Ovary (tissue), 9 donors: Measurements from ENCODE around the gene OPCML. TPM values are rescaled to one million over a fixed set of nuclear protein-coding genes. Genes with fewer than 3 reads are reported as not detected.

Experiments used
- DNase-seq, 5 donors: peaks; one replicate each; pipeline ENCODE4 v3.0.0-alpha.2; 2019 to 2020
- H3K27ac ChIP-seq, 2 donors: fragments of 200-600 bp; one replicate each; pipeline versions ENCODE4 v1.5.1 to v1.8.0; 2019 to 2022
- H3K27me3 ChIP-seq: fragments of 200-600 bp; one replicate; pipeline ENCODE4 v1.8.0; 2022
- H3K36me3 ChIP-seq: fragments of 200-600 bp; sonication (generic); one replicate; pipeline ENCODE4 v1.5.1; 2019
- H3K4me1 ChIP-seq: one replicate; pipeline ENCODE4 v1.8.1; 2013; ENCODE audit warnings: mild to moderate bottlenecking, moderate library complexity; ENCODE audit not compliant: insufficient read depth
- H3K4me3 ChIP-seq: fragments of 200-600 bp; sonication (generic); one replicate; pipeline ENCODE4 v1.5.1; 2017
- H3K9me3 ChIP-seq, 2 donors: fragments of 200-600 bp in 1 of 2; sonication (generic) in 1 of 2; one replicate each; pipeline versions ENCODE4 v1.5.1 to v1.8.1; 2013 to 2019; ENCODE audit warnings: mild to moderate bottlenecking in 1 of 2, moderate library complexity in 1 of 2
- EP300 ChIP-seq: sonication (generic); formaldehyde crosslinking; IDR thresholded peaks from one replicate; pipeline ENCODE4 v1.6.1; 2017; ENCODE audit warnings: antibody characterized with exemption
- POLR2A ChIP-seq: fragments of 450-650 bp; IDR thresholded peaks from one replicate; pipeline ENCODE4 v1.6.1; 2017; ENCODE audit warnings: antibody characterized with exemption, mild to moderate bottlenecking, moderate library complexity
- WGBS, 3 donors: extraction: QIAGEN DNeasy Blood & Tissue Kit in 1 of 3; methylation state at CpG; one replicate each; pipeline versions ENCODE4 v1.1.5 to v1.1.7; 2013 to 2017; 5-methylcytosine and 5-hydroxymethylcytosine counted together
- intact Hi-C, 4 donors: fragments of 100-400 bp; cut with DNase I; formaldehyde crosslinking; loops; one replicate each; pipeline versions ENCODE4 v1.11.0 to v1.15.1; 2022 to 2023
- polyA plus RNA-seq, 2 donors: library from polyadenylated mRNA; stranded (reverse); fragments of 200-250 nt in 1 of 2; fragments of 350-450 nt in 1 of 2; fragmentation: Illumina TruSeq in 1 of 2; extraction: RNeasy Lipid Tissue Mini Kit (QIAGEN cat#74804) in 1 of 2; gene quantifications; one replicate each; pipeline ENCODE4 v1.2.3, GENCODE V29; 2013 to 2014
- total RNA-seq, 7 donors: library from RNA; depleted of rRNA in 2 of 7; stranded (reverse); fragments of >200 nt in 2 of 7; fragmentation: NEBNext Ultra II Directional in 3 of 7; extraction: Animal tissue kit (Norgen Biotek cat#: 25700) in 3 of 7; gene quantifications; one replicate each; pipeline versions ENCODE4 v1.1.0 to v1.2.4, GENCODE V29; 2016 to 2023
- TF ChIP-seq, protein P1 (sequence below), 3 donors: fragments of 450-650 bp in 2 of 3; fragments of 200-600 bp in 1 of 3; IDR thresholded peaks; one replicate each; pipeline versions ENCODE4 v1.5.1 to v1.8.0; 2016 to 2022; ENCODE audit warnings: antibody characterized with exemption in 3 of 3, mild to moderate bottlenecking in 1 of 3
- donor health status: DM: no; HTN: no; CAD: no; lungs with moderate emphysema.
- donor health status: DM: no; HTN: no; CAD: no.
- donor health status: Bipolar disorder and iron deficiency.
- donor health status: DM: yes; HTN: yes; CAD: no.
- donor health status: DM: no; HTN: no; CAD: no.
- donor health status: DM: yes; HTN: yes; CAD: no.

The OPCML gene
- total and polyA plus RNA-seq, 9 donors, result under 0.01 to 2.8 (median 0.32) TPM; not detected in 2

DNA sequence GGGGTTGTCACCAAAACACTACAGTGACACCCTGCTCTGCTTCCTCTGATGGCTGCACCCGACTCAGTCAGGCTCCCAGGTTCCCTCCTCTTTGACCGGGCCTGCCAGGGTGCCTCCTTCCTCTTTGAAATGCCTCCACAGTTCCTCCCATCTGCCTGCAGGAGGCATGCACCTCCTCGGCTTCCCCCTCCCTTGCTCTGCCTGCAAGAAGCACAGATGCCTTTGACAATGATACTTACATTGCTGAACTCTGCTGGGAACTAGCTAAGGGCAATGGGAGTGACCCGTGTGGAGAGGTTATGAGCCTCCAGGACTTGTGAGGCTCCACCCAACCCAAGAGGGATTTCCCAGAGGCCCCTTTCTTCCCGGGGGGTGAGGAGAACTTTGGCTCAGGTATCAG lies 674.1 kb downstream of the OPCML start:
- TF ChIP-seq EP300, result no peak
- no peak for TF ChIP-seq POLR2A
- TF ChIP-seq, protein P1, sequence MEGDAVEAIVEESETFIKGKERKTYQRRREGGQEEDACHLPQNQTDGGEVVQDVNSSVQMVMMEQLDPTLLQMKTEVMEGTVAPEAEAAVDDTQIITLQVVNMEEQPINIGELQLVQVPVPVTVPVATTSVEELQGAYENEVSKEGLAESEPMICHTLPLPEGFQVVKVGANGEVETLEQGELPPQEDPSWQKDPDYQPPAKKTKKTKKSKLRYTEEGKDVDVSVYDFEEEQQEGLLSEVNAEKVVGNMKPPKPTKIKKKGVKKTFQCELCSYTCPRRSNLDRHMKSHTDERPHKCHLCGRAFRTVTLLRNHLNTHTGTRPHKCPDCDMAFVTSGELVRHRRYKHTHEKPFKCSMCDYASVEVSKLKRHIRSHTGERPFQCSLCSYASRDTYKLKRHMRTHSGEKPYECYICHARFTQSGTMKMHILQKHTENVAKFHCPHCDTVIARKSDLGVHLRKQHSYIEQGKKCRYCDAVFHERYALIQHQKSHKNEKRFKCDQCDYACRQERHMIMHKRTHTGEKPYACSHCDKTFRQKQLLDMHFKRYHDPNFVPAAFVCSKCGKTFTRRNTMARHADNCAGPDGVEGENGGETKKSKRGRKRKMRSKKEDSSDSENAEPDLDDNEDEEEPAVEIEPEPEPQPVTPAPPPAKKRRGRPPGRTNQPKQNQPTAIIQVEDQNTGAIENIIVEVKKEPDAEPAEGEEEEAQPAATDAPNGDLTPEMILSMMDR (IDR thresholded peaks at IDR 0.05), result no peak
- Histone ChIP-seq H3K4me3 (no peak overlapping the region), H3K27ac (no peak overlapping the region), H3K27me3 (no peaks in the 10 kb centered on the region), H3K4me1 (no peaks in the 10 kb centered on the region), H3K9me3 (no peaks in the 10 kb centered on the region), H3K36me3 (no peaks in the 10 kb centered on the region)
- 9 to 21% (median 9%) methylated on average over 5 of the region's 5 CpGs for WGBS, 3 donors
- intact Hi-C loops, result loop anchor here in 2 of 4 donors (10.0 kb wide), 2 partner anchors 1567 to 1863 kb away; no protein-coding TSS in a partner anchor
- DNase-seq, result no peak

DNA sequence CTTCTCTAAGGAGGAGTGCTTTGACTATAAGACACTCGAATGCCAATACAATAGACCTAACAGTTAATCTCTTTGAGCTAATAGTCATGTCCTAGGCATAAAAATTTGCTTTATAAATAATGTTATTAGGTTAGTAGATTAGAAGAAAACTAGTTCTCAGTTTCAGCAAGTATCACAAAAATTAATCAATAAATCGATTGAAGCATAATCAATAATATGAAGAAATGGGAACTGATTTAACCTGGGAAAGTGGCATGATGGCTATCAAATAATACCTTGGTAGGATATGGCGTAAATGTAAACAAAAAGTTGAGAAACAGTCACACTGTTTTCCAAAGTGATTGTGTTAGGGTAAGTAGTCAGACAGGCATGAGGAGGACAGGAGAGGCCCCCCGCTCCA lies 676.3 kb downstream of the OPCML start:
- Histone ChIP-seq H3K27me3 (no peaks in the 10 kb centered on the region), H3K4me3 (no peak overlapping the region), H3K27ac (no peak overlapping the region), H3K9me3 (no peaks in the 10 kb centered on the region), H3K4me1 (no peaks in the 10 kb centered on the region), H3K36me3 (no peaks in the 10 kb centered on the region)
- 76 to 88% (median 87%) methylated on average over 4 of the region's 4 CpGs for WGBS, 3 donors
- intact Hi-C loops, result loop anchor here in 2 of 4 donors (10.0 kb wide), 2 partner anchors 1569 to 1861 kb away; no protein-coding TSS in a partner anchor
- no peak for TF ChIP-seq POLR2A
- DNase-seq, result no peak

DNA sequence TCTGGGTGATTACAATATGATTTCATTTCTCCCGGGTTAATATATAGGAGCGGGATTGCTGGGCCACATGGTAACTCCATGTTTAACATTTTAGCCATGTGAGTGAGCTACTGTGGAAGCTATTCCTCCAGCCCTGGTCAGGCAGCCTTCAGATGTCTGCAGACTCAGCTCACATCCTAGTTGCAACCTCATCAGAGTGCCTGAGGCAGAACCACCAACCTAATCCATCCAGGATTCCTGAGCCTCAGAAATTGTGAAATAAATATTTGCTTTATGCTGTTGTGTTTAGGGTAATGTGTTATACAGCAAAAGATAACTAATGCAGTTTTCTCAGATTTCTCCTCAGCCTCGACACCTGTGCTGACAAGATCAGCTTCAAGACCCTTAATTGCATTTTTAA lies 676.8 kb downstream of the OPCML start:
- WGBS, 3 donors, result 83 to 92% (median 91%) methylated on average over 3 of the region's 3 CpGs
- Histone ChIP-seq H3K27ac (no peak overlapping the region), H3K4me1 (no peaks in the 10 kb centered on the region), H3K9me3 (no peaks in the 10 kb centered on the region), H3K4me3 (no peak overlapping the region), H3K36me3 (no peaks in the 10 kb centered on the region), H3K27me3 (no peaks in the 10 kb centered on the region)
- TF ChIP-seq EP300 (no peak), POLR2A (no peak)
- TF ChIP-seq, protein P1 (IDR thresholded peaks at IDR 0.05), result no peak
- intact Hi-C loops, result loop anchor here in 2 of 4 donors (10.0 kb wide), 2 partner anchors 1569 to 1861 kb away; no protein-coding TSS in a partner anchor
- DNase-seq, result no peak

DNA sequence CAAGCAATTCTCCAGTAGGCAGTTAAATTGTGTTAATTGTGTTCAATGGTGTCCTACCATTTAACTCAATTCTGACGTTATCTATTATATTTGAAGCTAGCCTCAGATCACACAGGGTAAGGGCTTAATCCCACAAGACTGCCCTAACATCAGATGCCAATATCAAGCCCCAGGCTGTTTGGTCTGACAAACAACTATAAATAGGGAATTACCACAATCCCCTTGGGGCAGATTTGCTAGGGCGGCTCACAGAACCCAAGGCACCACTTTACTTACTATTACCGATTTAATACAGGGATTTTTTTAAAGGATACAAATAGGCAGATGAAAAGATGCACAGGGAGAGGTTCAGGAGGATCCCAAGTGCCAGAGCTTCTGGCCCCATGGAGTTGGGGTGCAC lies 678.4 kb downstream of the OPCML start:
- no peaks in the 10 kb centered on the region for H3K36me3 ChIP-seq
- no peak overlapping the region for H3K27ac ChIP-seq
- no peaks in the 10 kb centered on the region for H3K27me3 ChIP-seq
- 76 to 91% (median 82%) methylated on average over 3 of the region's 3 CpGs for WGBS, 3 donors
- no peak for DNase-seq
- H3K4me1 ChIP-seq, result no peaks in the 10 kb centered on the region
- TF ChIP-seq, protein P1 (IDR thresholded peaks at IDR 0.05), result no peak
- TF ChIP-seq POLR2A, result no peak
- TF ChIP-seq EP300, result no peak
- H3K9me3 ChIP-seq, result no peaks in the 10 kb centered on the region
- no peak overlapping the region for H3K4me3 ChIP-seq
- intact Hi-C loops, result loop anchor here in 2 of 4 donors (10.0 kb wide), 2 partner anchors 1571 to 1859 kb away; no protein-coding TSS in a partner anchor

DNA sequence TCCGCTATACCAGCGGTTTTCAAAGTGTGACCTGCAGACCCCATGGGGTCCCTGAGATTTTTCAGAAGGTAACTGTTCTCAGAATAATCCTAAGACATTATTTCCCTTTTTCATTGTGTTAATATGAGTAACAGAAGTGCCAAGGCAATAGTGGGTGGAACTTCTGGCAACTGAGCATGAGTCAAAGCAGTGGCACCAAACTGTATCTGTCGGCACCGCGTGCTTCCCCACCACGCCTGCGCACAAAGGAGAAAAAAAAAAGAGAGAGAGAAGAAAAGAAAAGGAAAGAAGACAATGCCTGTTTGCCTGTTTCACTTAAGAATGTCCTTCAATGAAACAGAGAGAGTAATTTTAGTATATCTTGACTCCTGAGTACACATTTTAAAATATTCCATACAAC lies 679.9 kb downstream of the OPCML start:
- no peaks in the 10 kb centered on the region for H3K36me3 ChIP-seq
- intact Hi-C loops, result loop anchor here in 2 of 4 donors (10.0 kb wide), 2 partner anchors 1572 to 1858 kb away; no protein-coding TSS in a partner anchor
- DNase-seq, result no peak
- TF ChIP-seq EP300 (no peak), POLR2A (no peak)
- TF ChIP-seq, protein P1 (IDR thresholded peaks at IDR 0.05), result no peak
- H3K27ac ChIP-seq, result no peak overlapping the region
- H3K4me3 ChIP-seq, result no peak overlapping the region
- WGBS, 3 donors, result 90 to 94% (median 91%) methylated on average over 7 of the region's 7 CpGs
- no peaks in the 10 kb centered on the region for H3K4me1 ChIP-seq
- no peaks in the 10 kb centered on the region for H3K9me3 ChIP-seq
- H3K27me3 ChIP-seq, result no peaks in the 10 kb centered on the region
